HG02571 (cell line): Measurements from ENCODE around the gene COL5A1.

Source experiments
- ATAC-seq: cut with Tn5 transposase; IDR thresholded peaks from one replicate; pipeline ENCODE4 v1.9.1; 2021; ENCODE audit warnings: mild to moderate bottlenecking, moderate library complexity; ENCODE audit not compliant: unreplicated experiment

COL5A1 gene

GRCh38 chr9:134827993-134828392 is 186.4 kb downstream of the COL5A1 start:
- no peak for ATAC-seq

- ATAC-seq = no peak
Measured at GRCh38 chr9:134828892-134829291, 187.3 kb downstream of the COL5A1 start.

GRCh38 chr9:134829356-134829937 is 187.8 kb downstream of the COL5A1 start:
- ATAC-seq = no peak

GRCh38 chr9:134830126-134830525 is 188.5 kb downstream of the COL5A1 start:
- ATAC-seq = no peak

- no peak for ATAC-seq
Measured at GRCh38 chr9:134830926-134831720, 189.5 kb downstream of the COL5A1 start.

- no peak for ATAC-seq
Measured at GRCh38 chr9:134832471-134832870, 190.9 kb downstream of the COL5A1 start.

GRCh38 chr9:134833294-134833880 is 191.8 kb downstream of the COL5A1 start:
- no peak for ATAC-seq

- ATAC-seq = no peak
Measured at GRCh38 chr9:134834217-134834956, 192.8 kb downstream of the COL5A1 start.

- no peak for ATAC-seq
Measured at GRCh38 chr9:134834957-134835419, 193.4 kb downstream of the COL5A1 start.

GRCh38 chr9:134835448-134835847 is 193.8 kb downstream of the COL5A1 start:
- ATAC-seq = no peak

GRCh38 chr9:134835987-134836386 is 194.4 kb downstream of the COL5A1 start:
- no peak for ATAC-seq

GRCh38 chr9:134836406-134836970 is 194.9 kb downstream of the COL5A1 start:
- ATAC-seq = no peak

- no peak for ATAC-seq
Measured at GRCh38 chr9:134837529-134837928, 195.9 kb downstream of the COL5A1 start.

GRCh38 chr9:134838651-134839454 is 197.2 kb downstream of the COL5A1 start:
- ATAC-seq = no peak

- no peak for ATAC-seq
Measured at GRCh38 chr9:134839455-134840125, 198.0 kb downstream of the COL5A1 start.

- ATAC-seq = no peak
Measured at GRCh38 chr9:134840511-134840910, 198.9 kb downstream of the COL5A1 start.

GRCh38 chr9:134841180-134841904 is 199.7 kb downstream of the COL5A1 start:
- no peak for ATAC-seq

GRCh38 chr9:134842321-134842720 is 200.7 kb downstream of the COL5A1 start:
- ATAC-seq = no peak

GRCh38 chr9:134843740-134844139 is 202.1 kb downstream of the COL5A1 start:
- no peak for ATAC-seq
